Hepatocyte (in vitro differentiated cells): ENCODE results near the gene FAT1. TPM values are rescaled to one million over a fixed set of nuclear protein-coding genes. Genes with fewer than 3 reads are reported as not detected.

Source experiments
- DNase-seq: peaks from one replicate; pipeline ENCODE4 v3.0.0-alpha.2; 2016; ENCODE audit warnings: low spot score
- H2AFZ ChIP-seq: fragments of 200-600 bp; sonication (generic); 2 replicates; pipeline ENCODE4 v1.6.0; 2016; ENCODE audit warnings: antibody characterized with exemption, mild to moderate bottlenecking
- H3K27ac ChIP-seq: fragments of 200-600 bp; sonication (generic); 2 replicates; pipeline ENCODE4 v1.5.1; 2016; ENCODE audit warnings: mild to moderate bottlenecking
- H3K27me3 ChIP-seq: fragments of 200-600 bp; sonication (generic); 2 replicates; pipeline ENCODE4 v1.6.1; 2016
- H3K36me3 ChIP-seq: fragments of 200-600 bp; sonication (generic); replicated peaks from 2 replicates; pipeline ENCODE4 v1.5.1; 2016; ENCODE audit warnings: low read depth; ENCODE audit not compliant: insufficient read depth
- H3K4me1 ChIP-seq: fragments of 200-600 bp; sonication (generic); 2 replicates; pipeline ENCODE4 v1.5.1; 2016; ENCODE audit warnings: mild to moderate bottlenecking, moderate library complexity; ENCODE audit not compliant: insufficient read depth
- H3K4me2 ChIP-seq: fragments of 200-600 bp; sonication (generic); 2 replicates; pipeline ENCODE4 v1.6.0; 2016
- H3K4me3 ChIP-seq: fragments of 200-600 bp; sonication (generic); 2 replicates; pipeline ENCODE4 v1.5.1; 2016; ENCODE audit warnings: mild to moderate bottlenecking
- H3K79me2 ChIP-seq: fragments of 200-600 bp; sonication (generic); 2 replicates; pipeline ENCODE4 v1.6.0; 2017; ENCODE audit warnings: mild to moderate bottlenecking
- H3K9me2 ChIP-seq: fragments of 200-600 bp; sonication (generic); replicated peaks from 2 replicates; pipeline ENCODE4 v1.6.0; 2017; ENCODE audit warnings: mild to moderate bottlenecking; ENCODE audit not compliant: insufficient read depth
- H3K9me3 ChIP-seq: fragments of 200-600 bp; sonication (generic); 2 replicates; pipeline ENCODE4 v1.5.1; 2016; ENCODE audit warnings: low read depth, mild to moderate bottlenecking
- H4K20me1 ChIP-seq: fragments of 200-600 bp; sonication (generic); 2 replicates; pipeline ENCODE4 v1.6.0; 2016; ENCODE audit warnings: mild to moderate bottlenecking; ENCODE audit not compliant: insufficient read depth, poor library complexity, severe bottlenecking
- EZH2 ChIP-seq: fragments of 200-600 bp; sonication (generic); IDR thresholded peaks from 2 replicates; pipeline ENCODE4 v1.6.1; 2016; ENCODE audit warnings: antibody characterized with exemption, mild to moderate bottlenecking, borderline replicate concordance
- EZH2phosphoT487 ChIP-seq: fragments of 200-600 bp; sonication (generic); IDR thresholded peaks from one replicate; pipeline ENCODE4 v1.6.1; 2018; ENCODE audit warnings: antibody characterized with exemption, mild to moderate bottlenecking, low read depth, moderate library complexity; ENCODE audit not compliant: unreplicated experiment, severe bottlenecking
- WGBS: methylation state at CpG from one replicate; pipeline ENCODE4 v1.1.6; 2016; ENCODE audit warnings: low lambda C conversion rate; ENCODE audit errors: missing lambda C conversion rate; 5-methylcytosine and 5-hydroxymethylcytosine counted together
- polyA plus RNA-seq: library from polyadenylated mRNA; unstranded; fragments of >200 nt; fragmentation: Nextera tagmentation; extraction: Ambion mirVana; gene quantifications from 2 replicates; pipeline ENCODE4 v1.2.1, GENCODE V29; 2016
- total RNA-seq: library from RNA; depleted of rRNA; stranded (reverse); fragments of >200 nt; gene quantifications from 2 replicates; pipeline ENCODE4 v1.2.3, GENCODE V29; 2014
- TF ChIP-seq, protein P1 (sequence below): fragments of 200-600 bp; sonication (generic); IDR thresholded peaks from 2 replicates; pipeline ENCODE4 v1.5.1; 2016; ENCODE audit warnings: antibody characterized with exemption, mild to moderate bottlenecking; ENCODE audit not compliant: poor library complexity

Gene FAT1
- total and polyA plus RNA-seq, 2 experiments from 2014 or later, result 33.9 to 168 TPM

DNA sequence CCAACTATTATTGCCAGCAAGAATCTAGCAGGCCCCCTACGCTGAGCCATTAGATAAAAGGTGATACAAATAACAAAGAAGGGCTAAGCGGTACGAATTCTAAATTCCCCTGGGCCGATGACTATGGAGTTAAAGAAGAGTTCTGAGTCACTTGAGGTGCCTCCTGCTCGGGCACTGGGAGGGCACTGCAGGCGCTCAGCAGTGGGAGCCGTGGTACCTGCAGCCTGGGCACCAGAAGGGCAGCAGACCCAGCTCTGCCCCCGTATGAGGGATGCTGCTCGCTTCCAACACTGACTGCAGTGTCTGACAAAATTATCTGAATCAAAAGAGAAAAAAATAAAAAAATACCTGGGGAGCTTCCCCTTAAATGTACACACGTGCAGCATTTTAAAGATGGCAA is 124.2 kb downstream of the FAT1 start:
- no peaks in the 10 kb centered on the region for H4K20me1 ChIP-seq
- no peak overlapping the region for H3K4me2 ChIP-seq
- no peaks in the 10 kb centered on the region for H3K36me3 ChIP-seq

DNA sequence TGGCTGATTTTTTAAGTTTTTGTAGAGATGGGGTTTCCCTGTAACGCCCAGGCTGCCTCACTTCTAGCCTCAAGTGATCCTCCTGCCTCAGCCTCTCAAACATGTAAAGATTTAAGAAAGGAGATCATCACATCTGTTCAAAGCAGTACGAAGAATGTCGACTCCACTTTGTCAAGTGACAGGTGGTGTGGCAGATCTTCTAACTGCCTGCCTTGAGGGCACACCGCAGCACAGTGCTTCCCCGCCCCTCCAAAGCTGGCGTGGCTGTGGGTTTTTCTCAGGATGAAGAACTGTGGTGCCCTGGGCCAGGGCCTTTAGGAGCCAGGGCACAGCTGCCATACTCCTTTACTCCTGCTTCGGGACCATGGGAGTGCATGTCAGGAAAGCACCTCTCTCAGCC is 125.0 kb downstream of the FAT1 start:
- Histone ChIP-seq H3K4me1 (no peaks in the 10 kb centered on the region), H3K9me3 (no peaks in the 10 kb centered on the region), H2AFZ (no peak overlapping the region), H4K20me1 (no peaks in the 10 kb centered on the region), H3K27me3 (no peaks in the 10 kb centered on the region), H3K36me3 (no peaks in the 10 kb centered on the region), H3K9me2 (no peaks in the 10 kb centered on the region), H3K79me2 (no peaks in the 10 kb centered on the region), H3K27ac (no peak overlapping the region), H3K4me2 (no peak overlapping the region), H3K4me3 (no peak overlapping the region)
- TF ChIP-seq, protein P1, sequence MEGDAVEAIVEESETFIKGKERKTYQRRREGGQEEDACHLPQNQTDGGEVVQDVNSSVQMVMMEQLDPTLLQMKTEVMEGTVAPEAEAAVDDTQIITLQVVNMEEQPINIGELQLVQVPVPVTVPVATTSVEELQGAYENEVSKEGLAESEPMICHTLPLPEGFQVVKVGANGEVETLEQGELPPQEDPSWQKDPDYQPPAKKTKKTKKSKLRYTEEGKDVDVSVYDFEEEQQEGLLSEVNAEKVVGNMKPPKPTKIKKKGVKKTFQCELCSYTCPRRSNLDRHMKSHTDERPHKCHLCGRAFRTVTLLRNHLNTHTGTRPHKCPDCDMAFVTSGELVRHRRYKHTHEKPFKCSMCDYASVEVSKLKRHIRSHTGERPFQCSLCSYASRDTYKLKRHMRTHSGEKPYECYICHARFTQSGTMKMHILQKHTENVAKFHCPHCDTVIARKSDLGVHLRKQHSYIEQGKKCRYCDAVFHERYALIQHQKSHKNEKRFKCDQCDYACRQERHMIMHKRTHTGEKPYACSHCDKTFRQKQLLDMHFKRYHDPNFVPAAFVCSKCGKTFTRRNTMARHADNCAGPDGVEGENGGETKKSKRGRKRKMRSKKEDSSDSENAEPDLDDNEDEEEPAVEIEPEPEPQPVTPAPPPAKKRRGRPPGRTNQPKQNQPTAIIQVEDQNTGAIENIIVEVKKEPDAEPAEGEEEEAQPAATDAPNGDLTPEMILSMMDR, result no peak
- TF ChIP-seq EZH2, result no peak
- no peak for TF ChIP-seq EZH2phosphoT487
- WGBS, result 94% methylated on average over 7 of the region's 7 CpGs
- DNase-seq, result no peak

More for the DNA sequence above, 124.2 kb downstream of the FAT1 start:
- no peak for TF ChIP-seq EZH2phosphoT487
- TF ChIP-seq, protein P1, result no peak
- no peak for TF ChIP-seq EZH2
- H3K79me2 ChIP-seq, result no peaks in the 10 kb centered on the region
- no peaks in the 10 kb centered on the region for H3K9me2 ChIP-seq
- no peaks in the 10 kb centered on the region for H3K27me3 ChIP-seq
- no peak overlapping the region for H3K27ac ChIP-seq
- DNase-seq, result no peak
- H3K9me3 ChIP-seq, result no peaks in the 10 kb centered on the region
- no peak overlapping the region for H2AFZ ChIP-seq
- H3K4me3 ChIP-seq, result no peak overlapping the region
- 97% methylated on average over 10 of the region's 10 CpGs for WGBS
- H3K4me1 ChIP-seq, result no peaks in the 10 kb centered on the region

DNA sequence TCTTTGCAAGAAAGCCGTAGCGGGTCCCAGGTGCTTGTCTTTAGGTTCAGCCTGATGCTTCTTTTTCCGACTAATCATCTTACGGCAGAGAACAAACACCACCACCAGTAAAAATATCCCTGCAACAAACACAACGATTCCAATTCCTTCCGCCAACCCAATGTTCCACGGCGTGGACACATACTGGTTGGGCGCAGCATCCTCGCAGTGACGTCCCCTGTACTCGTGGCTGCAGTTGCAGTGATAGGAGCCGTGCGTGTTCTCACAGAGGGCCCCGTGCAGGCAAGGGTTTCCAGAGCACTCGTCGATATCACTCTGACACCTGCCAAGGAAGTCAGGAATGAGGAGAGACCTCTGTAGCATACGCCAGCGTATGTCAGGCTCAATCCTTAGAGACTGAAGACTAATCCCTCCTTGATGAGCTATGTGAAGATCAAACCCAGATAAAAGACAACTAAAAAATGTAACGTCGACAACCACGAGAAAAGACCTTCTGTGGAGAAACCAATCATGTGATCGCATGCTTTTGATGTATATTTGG is 126.7 kb downstream of the FAT1 start:
- H3K9me2 ChIP-seq, result no peaks in the 10 kb centered on the region
- H3K36me3 ChIP-seq, result no peaks in the 10 kb centered on the region
- 97% methylated on average over 23 of the region's 23 CpGs for WGBS
- no peak overlapping the region for H3K4me2 ChIP-seq
- no peaks in the 10 kb centered on the region for H4K20me1 ChIP-seq
- no peak overlapping the region for H3K27ac ChIP-seq
- TF ChIP-seq EZH2, result no peak
- no peak for TF ChIP-seq EZH2phosphoT487
- TF ChIP-seq, protein P1, result no peak
- no peak for DNase-seq
- no peak overlapping the region for H3K4me3 ChIP-seq
- no peak overlapping the region for H2AFZ ChIP-seq
- H3K27me3 ChIP-seq, result no peaks in the 10 kb centered on the region
- H3K79me2 ChIP-seq, result no peaks in the 10 kb centered on the region
- H3K4me1 ChIP-seq, result no peaks in the 10 kb centered on the region
- H3K9me3 ChIP-seq, result no peaks in the 10 kb centered on the region

DNA sequence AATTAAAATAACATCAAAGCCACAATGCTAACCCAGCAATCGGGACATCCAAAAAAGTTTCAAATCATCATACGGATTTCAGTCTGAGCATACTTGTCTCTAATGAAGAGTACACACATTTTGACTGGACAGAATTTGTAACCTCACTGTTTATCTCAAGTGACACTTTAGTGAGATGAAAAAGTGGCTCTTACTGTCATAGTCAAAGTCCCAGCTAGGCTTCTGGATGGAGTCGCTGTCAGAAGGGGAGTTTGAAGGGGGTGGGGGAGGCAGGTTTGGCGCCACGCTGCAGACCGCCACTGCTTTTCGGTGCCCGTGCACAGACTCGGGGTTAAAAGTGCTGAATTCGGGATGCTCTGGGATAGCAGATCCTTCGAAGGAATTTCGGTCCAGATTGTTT is 127.3 kb downstream of the FAT1 start:
- Histone ChIP-seq H3K4me3 (no peak overlapping the region), H3K4me2 (no peak overlapping the region), H3K79me2 (no peaks in the 10 kb centered on the region), H3K27me3 (no peaks in the 10 kb centered on the region), H3K9me2 (no peaks in the 10 kb centered on the region), H3K4me1 (no peaks in the 10 kb centered on the region), H2AFZ (no peak overlapping the region), H3K27ac (no peak overlapping the region), H3K36me3 (no peaks in the 10 kb centered on the region), H3K9me3 (no peaks in the 10 kb centered on the region), H4K20me1 (no peaks in the 10 kb centered on the region)
- 98% methylated on average over 12 of the region's 12 CpGs for WGBS
- TF ChIP-seq EZH2 (no peak), EZH2phosphoT487 (no peak)
- TF ChIP-seq, protein P1, result no peak
- no peak for DNase-seq
